HepG2 (cell line): ENCODE data around the gene CCNT2. TPM values are rescaled to one million over a fixed set of nuclear protein-coding genes. Genes with fewer than 3 reads are reported as not detected.

Source experiments
- CBX5 ChIP-seq: sonication (generic); formaldehyde crosslinking; IDR thresholded peaks from 2 replicates; pipeline ENCODE4 v1.4.0; 2020; ENCODE audit warnings: missing genetic modification reagents, borderline replicate concordance
- CHD2 ChIP-seq: IDR thresholded peaks from 2 replicates; pipeline ENCODE4 v1.6.1; 2011; ENCODE audit warnings: low read depth, low read length, improper control_type of control experiment
- HNRNPK ChIP-seq: fragments of 200-400 bp; formaldehyde crosslinking; IDR thresholded peaks from 2 replicates; pipeline ENCODE4 v1.6.1; 2018; ENCODE audit warnings: low read length, low read depth, moderate library complexity, mild to moderate bottlenecking; ENCODE audit not compliant: poor library complexity, severe bottlenecking
- HNRNPL ChIP-seq: fragments of 200-400 bp; formaldehyde crosslinking; IDR thresholded peaks from 2 replicates; pipeline ENCODE4 v1.6.1; 2017; ENCODE audit warnings: mild to moderate bottlenecking, low read depth, low read length
- PHF21A ChIP-seq: sonication (generic); formaldehyde crosslinking; IDR thresholded peaks from 2 replicates; pipeline ENCODE4 v1.5.0; 2020; ENCODE audit warnings: mild to moderate bottlenecking, missing genetic modification reagents
- RFXAP ChIP-seq: sonication (generic); formaldehyde crosslinking; IDR thresholded peaks from 2 replicates; pipeline ENCODE4 v1.4.0; 2020; ENCODE audit warnings: missing genetic modification reagents, borderline replicate concordance
- SIX4 ChIP-seq: sonication (generic); formaldehyde crosslinking; IDR thresholded peaks from 2 replicates; pipeline ENCODE4 v1.4.0; 2020; ENCODE audit warnings: missing genetic modification reagents
- SSRP1 ChIP-seq: IDR thresholded peaks from 2 replicates; pipeline ENCODE4 v1.6.1; 2016; ENCODE audit warnings: control low read depth
- TBL1XR1 ChIP-seq: fragments of 150-350 bp; IDR thresholded peaks from 2 replicates; pipeline ENCODE4 v1.6.1; 2014; ENCODE audit warnings: borderline replicate concordance, low read length; ENCODE audit not compliant: partially characterized antibody
- TSC22D2 ChIP-seq: sonication (generic); formaldehyde crosslinking; IDR thresholded peaks from 2 replicates; pipeline ENCODE4 v1.5.1; 2020; ENCODE audit warnings: missing genetic modification reagents, mild to moderate bottlenecking, borderline replicate concordance
- UBTF ChIP-seq: sonication (generic); formaldehyde crosslinking; IDR thresholded peaks from 2 replicates; pipeline ENCODE4 v1.4.0; 2020; ENCODE audit warnings: mild to moderate bottlenecking, missing genetic modification reagents
- ZNF142 ChIP-seq: sonication (generic); formaldehyde crosslinking; IDR thresholded peaks from 2 replicates; pipeline ENCODE4 v1.4.0; 2020; ENCODE audit warnings: missing genetic modification reagents
- ZNF713 ChIP-seq: sonication (generic); formaldehyde crosslinking; IDR thresholded peaks from 2 replicates; pipeline ENCODE4 v1.4.0; 2020; ENCODE audit warnings: mild to moderate bottlenecking, missing genetic modification reagents
- ZNF780A ChIP-seq: sonication (generic); formaldehyde crosslinking; IDR thresholded peaks from 2 replicates; pipeline ENCODE4 v1.8.0; 2022; ENCODE audit warnings: mild to moderate bottlenecking, missing genetic modification reagents, moderate library complexity
- polyA plus RNA-seq, 8 experiments: library from polyadenylated mRNA; depleted of rRNA in 3 of 8; stranded (reverse) in 7 of 8; unstranded in 1 of 8; fragments of >200 nt; fragmentation: Illumina TruSeq in 4 of 8; extraction: Trizol in 4 of 8; gene quantifications; 2 replicates each; pipeline versions ENCODE4 v1.2.1 to v1.2.3, GENCODE V29; 2011 to 2016; ENCODE audit warnings: low read depth in 4 of 8, missing spikeins in 1 of 8, mixed read lengths in 1 of 8; ENCODE audit not compliant: insufficient read depth in 1 of 8
- total RNA-seq, 5 experiments: library from RNA; depleted of rRNA; stranded (reverse); fragments of >200 nt; fragmentation: Illumina TruSeq; extraction: Trizol; gene quantifications; 2 replicates each; pipeline ENCODE4 v1.2.3, GENCODE V29; 2016; ENCODE audit warnings: low read depth in 1 of 5
- TF ChIP-seq, protein P1 (sequence below): sonication (generic); formaldehyde crosslinking; IDR thresholded peaks from 2 replicates; pipeline ENCODE4 v1.5.1; 2020; ENCODE audit warnings: mild to moderate bottlenecking, moderate library complexity, missing genetic modification reagents

The CCNT2 gene
- total and polyA plus RNA-seq, 2 of the 13 experiments (the other 11 are each of a cell fraction or from before 2014, with no cell fraction given): 22.1 to 34.4 TPM

DNA sequence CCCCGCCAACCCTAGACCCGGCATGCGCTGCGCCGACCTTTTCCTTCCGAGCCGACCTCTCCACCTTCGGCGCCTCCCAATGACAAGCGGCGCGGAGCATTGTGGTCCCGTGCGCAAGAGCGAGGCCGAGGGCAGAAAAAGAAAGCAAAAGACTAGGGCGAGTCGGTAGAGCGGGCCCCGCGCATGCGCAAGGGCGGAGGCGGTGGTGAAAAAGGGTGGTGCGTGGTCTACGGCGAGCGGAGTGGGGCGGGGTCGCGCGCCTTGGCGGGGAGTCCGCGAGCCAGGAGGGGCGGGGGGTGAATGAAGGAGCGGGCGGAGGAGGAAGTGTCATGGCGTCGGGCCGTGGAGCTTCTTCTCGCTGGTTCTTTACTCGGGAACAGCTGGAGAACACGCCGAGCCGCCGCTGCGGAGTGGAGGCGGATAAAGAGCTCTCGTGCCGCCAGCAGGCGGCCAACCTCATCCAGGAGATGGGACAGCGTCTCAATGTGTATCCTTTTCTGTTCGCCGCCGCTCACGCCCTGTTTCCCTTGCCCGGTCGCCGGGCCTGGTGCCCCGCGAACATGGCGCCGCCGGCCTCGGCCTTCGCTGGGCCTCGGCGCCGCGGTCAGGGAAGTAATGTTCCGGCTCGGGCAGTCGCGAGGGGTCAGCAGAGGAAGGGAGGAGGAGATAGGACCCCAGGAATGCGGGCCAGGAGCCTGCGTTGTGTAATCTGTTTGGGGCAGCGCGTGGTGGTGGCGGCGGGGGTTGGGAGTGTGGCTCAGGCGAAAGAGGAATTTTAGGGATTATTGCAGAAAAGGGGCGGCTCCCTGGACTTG is at the start of gene CCNT2 (continued):
- peak; percentile 86 for TF ChIP-seq UBTF
- TF ChIP-seq HNRNPK: peak; percentile 95
- TF ChIP-seq CHD2: 0 out of 2 replicates have a peak, but pooled peaks have one; percentile 11
- no peak for TF ChIP-seq TBL1XR1
- peak; percentile 66; the same call in 1 of the 2 replicates for TF ChIP-seq RFXAP (CRISPR knock-in tag)
- peak; percentile 94; the same call in 1 of the 2 replicates for TF ChIP-seq TSC22D2 (CRISPR knock-in tag)
- peak; percentile 90; the same call in 1 of the 2 replicates for TF ChIP-seq ZNF713 (CRISPR knock-in tag)
- TF ChIP-seq, protein P1, sequence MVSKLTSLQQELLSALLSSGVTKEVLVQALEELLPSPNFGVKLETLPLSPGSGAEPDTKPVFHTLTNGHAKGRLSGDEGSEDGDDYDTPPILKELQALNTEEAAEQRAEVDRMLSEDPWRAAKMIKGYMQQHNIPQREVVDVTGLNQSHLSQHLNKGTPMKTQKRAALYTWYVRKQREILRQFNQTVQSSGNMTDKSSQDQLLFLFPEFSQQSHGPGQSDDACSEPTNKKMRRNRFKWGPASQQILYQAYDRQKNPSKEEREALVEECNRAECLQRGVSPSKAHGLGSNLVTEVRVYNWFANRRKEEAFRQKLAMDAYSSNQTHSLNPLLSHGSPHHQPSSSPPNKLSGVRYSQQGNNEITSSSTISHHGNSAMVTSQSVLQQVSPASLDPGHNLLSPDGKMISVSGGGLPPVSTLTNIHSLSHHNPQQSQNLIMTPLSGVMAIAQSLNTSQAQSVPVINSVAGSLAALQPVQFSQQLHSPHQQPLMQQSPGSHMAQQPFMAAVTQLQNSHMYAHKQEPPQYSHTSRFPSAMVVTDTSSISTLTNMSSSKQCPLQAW: peak; percentile 99
- no peak for TF ChIP-seq SSRP1
- 0 out of 2 replicates have a peak, but pooled peaks have one; percentile 45 for TF ChIP-seq HNRNPL
- TF ChIP-seq ZNF780A (CRISPR knock-in tag): 0 out of 2 replicates have a peak, but pooled peaks have one; percentile 56
- no peak; the same call in 1 of the 2 replicates for TF ChIP-seq ZNF142 (CRISPR knock-in tag)
- peak; percentile 55; the same call in 1 of the 2 replicates for TF ChIP-seq SIX4
- peak; percentile 29; the same call in 1 of the 2 replicates for TF ChIP-seq CBX5
- peak; percentile 64 for TF ChIP-seq PHF21A
